Suppressor macrophage treated with lipopolysaccharide for 1 hour (primary cell): Measurements from ENCODE around the gene CLDN6.

Source experiments
- DNase-seq, 3 donors: peaks; one replicate each; pipeline ENCODE4 v3.0.0-alpha.2; 2020 to 2022

CLDN6 gene

GRCh38 chr16:3027489-3027795 lies 9.5 kb upstream of the CLDN6 start:
- no peak for DNase-seq

DNA sequence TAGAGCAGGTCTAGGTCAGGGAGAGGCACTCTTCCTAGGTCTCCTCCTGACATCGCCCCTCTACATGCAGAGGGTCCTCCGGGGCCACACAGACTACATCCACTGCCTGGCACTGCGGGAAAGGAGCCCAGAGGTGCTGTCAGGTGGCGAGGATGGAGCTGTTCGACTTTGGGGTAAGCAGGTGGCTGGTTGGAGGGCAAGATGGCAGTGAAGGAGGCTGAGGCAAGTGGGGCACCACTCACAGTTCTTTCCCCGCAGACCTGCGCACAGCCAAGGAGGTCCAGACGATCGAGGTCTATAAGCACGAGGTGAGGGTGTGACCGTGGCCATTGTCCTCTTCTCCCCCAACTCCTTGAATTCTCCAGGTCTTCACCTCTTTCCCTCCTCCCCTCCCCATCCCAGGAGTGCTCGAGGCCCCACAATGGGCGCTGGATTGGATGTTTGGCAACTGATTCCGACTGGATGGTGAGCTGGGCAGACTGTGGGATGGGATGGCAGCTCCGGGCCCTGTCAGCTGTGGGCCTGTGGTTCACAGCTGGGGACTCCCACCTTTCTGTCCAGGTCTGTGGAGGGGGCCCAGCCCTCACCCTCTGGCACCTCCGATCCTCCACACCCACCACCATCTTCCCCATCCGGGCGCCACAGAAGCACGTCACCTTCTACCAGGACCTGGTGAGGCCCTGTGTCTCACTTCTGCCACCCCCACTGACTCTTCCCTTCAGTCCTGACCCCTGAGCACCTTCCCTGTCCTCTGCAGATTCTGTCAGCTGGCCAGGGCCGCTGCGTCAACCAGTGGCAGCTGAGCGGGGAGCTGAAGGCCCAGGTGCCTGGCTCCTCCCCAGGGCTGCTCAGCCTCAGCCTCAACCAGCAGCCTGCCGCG lies 8.9 kb upstream of the CLDN6 start:
- no peak for DNase-seq

DNA sequence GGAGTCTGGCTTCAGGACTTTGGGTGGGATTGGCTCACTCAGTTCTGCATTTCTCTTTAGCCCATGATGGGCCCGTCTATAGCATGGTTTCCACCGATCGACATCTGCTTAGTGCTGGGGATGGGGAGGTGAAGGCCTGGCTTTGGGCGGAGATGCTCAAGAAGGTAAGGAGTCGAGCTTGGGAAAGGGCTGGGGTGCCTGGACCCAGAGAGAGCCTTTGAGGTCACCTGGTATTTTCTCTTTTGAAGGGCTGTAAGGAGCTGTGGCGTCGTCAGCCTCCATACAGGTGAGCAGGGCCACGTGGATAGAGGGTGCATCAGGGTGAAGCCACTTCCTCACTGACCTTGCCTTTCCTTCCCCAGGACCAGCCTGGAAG lies 8.0 kb upstream of the CLDN6 start:
- DNase-seq, result no peak

- DNase-seq, result no peak
Observed at GRCh38 chr16:3025032-3026002, 7.3 kb upstream of the CLDN6 start.

- peak; percentile 98 for DNase-seq
Observed at GRCh38 chr16:3023669-3024478, 5.9 kb upstream of the CLDN6 start, which contains the start of the genes HCFC1R1 and THOC6. Gene HCFC1R1, minus strand, starts transcription at chr16:3023942. Its CDS starts 1 bp downstream, at chr16:3023941. Gene THOC6, plus strand, starts transcription at chr16:3024035. Its CDS starts 292 bp downstream, at chr16:3024327.

DNA sequence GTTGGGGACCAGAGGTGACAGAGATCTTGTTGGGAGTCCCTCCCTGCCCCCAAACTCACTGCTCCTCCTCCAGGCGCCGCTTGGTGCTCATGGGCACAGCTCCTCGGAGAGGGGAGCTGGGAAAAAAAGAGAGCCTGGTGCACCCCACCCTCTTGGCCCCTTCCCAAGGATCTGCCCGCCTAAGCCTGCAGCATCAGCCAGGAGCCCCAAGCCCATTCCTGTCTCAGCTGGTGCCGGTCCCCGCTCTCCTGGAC lies 5.4 kb upstream of the CLDN6 start:
- no peak for DNase-seq

GRCh38 chr16:3022684-3023414 lies 4.9 kb upstream of the CLDN6 start:
- DNase-seq, result peak in 2 of 3 donors; percentile 32 to 41

DNA sequence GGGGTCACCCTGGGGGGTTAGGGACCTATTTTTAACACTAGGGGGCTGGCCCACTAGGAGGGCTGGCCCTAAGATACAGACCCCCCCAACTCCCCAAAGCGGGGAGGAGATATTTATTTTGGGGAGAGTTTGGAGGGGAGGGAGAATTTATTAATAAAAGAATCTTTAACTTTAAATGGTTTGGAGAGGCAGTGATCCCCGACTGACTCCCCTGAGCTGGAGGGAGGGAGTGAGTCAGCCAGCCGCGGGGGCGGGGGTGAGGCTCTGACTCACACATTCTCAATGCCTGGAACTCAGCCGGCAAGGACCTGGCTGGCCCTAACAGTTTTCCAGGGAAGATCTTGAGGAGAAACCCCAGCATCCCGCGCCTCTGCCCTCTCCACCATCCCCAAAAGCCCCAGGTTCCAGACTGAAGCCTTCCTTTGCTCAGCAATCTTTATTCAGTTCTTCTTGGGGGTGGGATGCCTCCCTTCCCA lies 4.3 kb upstream of the CLDN6 start:
- DNase-seq, result peak; percentile 95 to 97 (median 96)

DNA sequence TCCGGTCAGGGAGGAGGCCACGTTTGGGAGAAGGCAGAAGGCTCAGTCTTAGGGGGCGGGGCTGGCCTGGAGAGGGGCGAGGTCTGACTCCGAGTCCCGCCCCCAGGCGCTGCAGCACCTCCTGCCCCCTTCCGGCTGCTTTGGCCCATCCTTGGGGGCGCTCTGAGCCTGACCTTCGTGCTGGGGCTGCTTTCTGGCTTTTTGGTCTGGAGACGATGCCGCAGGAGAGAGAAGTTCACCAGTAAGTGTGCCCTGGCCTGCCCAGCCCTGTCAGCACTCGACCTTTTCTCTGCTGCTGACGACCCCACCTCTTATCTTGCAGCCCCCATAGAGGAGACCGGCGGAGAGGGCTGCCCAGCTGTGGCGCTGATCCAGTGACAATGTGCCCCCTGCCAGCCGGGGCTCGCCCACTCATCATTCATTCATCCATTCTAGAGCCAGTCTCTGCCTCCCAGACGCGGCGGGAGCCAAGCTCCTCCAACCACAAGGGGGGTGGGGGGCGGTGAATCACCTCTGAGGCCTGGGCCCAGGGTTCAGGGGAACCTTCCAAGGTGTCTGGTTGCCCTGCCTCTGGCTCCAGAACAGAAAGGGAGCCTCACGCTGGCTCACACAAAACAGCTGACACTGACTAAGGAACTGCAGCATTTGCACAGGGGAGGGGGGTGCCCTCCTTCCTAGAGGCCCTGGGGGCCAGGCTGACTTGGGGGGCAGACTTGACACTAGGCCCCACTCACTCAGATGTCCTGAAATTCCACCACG lies 3.6 kb upstream of the CLDN6 start:
- DNase-seq, result peak; percentile 72 to 91 (median 82)

DNA sequence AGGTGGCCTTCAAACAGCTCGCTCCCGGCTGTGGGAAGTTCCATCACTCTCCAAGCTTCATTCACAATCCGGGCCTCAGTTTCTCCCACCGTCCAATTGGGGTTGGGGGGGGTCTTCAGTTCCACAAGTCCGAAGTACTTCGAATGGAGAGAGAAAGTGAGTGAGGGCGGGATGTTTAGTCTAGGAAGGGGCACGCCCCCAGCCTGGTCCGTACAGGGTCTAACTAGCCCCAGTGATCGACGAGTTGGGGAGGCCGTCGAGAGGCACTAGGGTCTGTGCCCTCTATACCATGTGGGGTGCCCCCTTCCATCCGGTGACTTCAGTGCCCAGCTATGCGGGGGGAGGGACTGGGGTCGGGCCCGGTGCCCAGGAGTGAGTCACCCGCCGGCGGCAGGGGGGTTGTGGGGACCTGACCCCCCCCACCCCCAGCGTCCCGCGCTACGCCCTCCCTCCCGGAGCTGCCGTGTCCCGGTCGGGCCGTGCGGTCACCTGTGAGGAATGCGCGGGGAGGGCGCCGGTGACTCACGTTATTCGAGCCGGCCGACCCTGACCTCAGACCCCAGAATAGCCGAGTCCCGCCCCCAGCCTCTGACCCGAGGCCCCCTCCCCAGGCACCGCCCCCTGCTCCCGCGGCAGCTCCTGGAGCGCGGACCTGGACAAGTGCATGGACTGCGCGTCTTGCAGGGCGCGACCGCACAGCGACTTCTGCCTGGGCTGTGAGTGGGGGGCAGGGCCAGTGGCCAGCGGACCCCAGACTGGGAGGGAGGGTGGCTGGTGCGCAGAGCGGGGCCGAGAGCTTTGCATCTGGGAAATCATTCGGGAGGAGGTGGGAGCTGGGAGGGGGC lies 2.8 kb upstream of the CLDN6 start:
- peak; percentile 30 to 65 (median 48) for DNase-seq

- DNase-seq, result peak; percentile 87 to 97 (median 94)
Observed at GRCh38 chr16:3020247-3020603, 2.2 kb upstream of the CLDN6 start, which contains the start of gene TNFRSF12A. Gene TNFRSF12A, plus strand, starts transcription at chr16:3020368. Its CDS starts 30 bp downstream, at chr16:3020398.

DNA sequence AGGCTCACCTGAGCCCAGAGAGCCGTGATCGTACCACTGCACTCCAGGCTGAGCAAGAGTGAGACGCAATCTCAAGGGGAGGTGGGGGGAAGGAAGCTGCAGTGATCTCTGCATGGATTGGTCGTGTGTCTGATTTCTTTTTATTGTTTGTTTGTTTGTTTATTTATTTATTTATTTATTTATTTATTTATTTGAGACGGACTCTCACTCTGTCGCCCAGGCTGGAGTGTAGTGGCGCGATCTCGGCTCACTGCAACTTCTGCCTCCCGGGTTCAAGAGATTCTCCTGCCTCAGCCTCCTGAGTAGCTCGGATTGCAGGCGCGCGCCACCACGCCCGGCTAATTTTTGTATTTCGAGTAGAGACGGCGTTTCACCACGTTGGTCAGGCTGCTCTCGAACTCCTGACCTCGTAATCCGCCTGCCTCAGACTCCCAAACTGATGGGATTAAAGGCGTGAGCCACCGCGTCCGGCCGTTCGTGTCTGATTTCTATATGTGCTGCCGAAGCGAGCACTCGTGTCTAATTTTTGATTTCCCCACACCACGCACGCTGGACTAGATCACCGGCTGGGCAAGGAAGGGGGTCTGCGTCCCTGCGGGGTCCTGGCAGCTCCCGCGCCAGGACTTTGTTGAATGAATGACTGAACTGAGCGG lies 1.7 kb upstream of the CLDN6 start:
- DNase-seq, result no peak

DNA sequence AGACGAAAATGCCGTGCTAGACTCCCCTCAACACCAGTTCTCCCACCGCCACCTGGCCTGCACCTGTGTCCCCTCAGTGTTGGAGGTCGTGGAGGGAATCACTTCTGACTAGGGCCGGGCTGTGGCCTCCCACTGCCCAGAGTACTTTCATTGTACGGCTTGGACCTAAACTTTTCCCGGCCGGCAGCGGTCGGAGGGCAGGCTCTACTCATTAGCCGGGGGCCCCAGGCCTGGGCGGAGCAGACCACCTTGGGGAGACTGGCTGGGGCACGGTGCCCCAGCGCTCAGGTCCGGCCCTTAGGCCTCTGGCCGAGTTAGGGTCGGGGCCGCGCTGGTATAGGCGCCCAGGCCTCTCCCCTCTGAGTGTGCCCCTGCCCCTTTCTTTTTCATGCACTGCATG lies 639 bp downstream of the CLDN6 start:
- DNase-seq, result no peak

DNA sequence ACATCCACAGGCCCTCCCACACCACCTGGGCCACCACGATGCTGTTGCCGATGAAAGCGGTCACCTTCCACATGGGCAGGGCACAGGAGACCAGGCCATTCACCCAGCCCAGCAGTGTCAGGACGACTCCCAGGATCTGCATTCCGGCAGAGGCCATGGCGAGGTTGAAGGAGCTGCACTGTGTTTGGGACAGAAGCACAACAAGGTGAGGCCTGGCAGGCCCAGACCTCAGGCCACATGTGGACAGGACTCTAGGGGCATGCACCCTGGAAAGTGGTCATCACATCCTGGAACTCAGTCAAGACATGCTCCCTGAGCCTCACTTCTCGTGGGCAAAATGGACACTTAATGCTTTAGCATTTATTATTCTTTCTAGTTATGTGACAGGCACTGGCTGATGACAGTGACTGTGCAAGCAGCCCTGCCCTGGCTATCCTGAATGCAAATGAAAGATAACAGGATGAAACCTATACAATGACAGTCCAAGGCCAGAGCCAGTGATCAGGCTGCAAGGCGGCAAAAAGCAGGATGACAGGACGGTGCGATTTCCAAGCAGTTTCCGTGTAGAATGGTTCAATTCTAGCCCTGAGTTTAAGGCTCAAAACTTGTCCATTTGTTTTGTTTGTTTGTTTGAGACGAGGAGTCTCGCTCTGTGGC lies 2.0 kb downstream of the CLDN6 start:
- DNase-seq, result no peak

- no peak for DNase-seq
Observed at GRCh38 chr16:3014971-3015370, 3.0 kb downstream of the CLDN6 start.

DNA sequence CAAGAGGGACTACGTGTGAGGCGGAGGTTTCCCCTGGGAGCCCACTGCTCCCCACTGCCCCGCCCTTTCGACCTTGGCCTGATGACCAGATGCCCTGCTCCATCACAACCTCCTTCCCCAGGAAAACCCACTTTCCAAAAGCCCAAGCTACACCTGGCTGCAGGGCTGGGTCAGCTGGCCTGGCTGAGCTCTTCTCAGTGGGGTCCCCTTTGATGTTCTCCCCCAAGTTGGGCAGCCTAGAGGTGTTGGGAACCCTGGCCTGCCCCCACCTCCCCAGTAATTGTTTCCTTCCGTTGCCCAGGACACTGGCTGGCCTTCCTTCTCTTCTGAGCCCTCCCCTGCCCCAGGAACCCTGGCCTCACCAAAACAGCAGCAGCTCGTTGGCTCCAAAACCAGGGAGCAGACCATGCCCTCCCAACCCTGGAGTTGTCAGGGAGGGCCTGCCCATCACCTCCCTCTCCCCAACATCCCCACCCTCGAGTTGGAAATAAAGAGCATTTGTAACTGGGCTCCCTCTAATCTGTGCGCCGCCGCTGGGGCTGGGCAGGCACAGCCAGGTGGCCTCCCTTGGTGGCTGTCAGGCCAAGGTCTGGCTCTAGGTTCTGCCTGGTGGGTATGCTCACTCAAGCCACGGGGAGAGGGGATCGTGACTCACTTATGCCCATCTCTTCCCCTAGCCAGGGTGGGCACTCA lies 3.8 kb downstream of the CLDN6 start:
- DNase-seq, result no peak

GRCh38 chr16:3013491-3013951 lies 4.5 kb downstream of the CLDN6 start:
- no peak for DNase-seq

GRCh38 chr16:3012828-3013420 lies 5.1 kb downstream of the CLDN6 start, which contains the start of gene CLDN9:
Gene CLDN9, plus strand, starts transcription at chr16:3012923. Its CDS starts 440 bp downstream, at chr16:3013363.
- no peak for DNase-seq
